KMS-11 (cell line): ENCODE data around the gene LRRC52.

Source experiments
- H2AFZ ChIP-seq: fragments of 200-600 bp; sonication (generic); 2 replicates; pipeline ENCODE4 v1.6.1; 2016; ENCODE audit warnings: antibody characterized with exemption, mixed run types, low read depth
- H3K27ac ChIP-seq: fragments of 200-600 bp; sonication (generic); 2 replicates; pipeline ENCODE4 v1.6.1; 2016; ENCODE audit warnings: mild to moderate bottlenecking, mixed run types
- H3K27me3 ChIP-seq: fragments of 200-600 bp; sonication (generic); 2 replicates; pipeline ENCODE4 v1.6.1; 2017; ENCODE audit warnings: mild to moderate bottlenecking, low read depth, mixed run types, moderate library complexity; ENCODE audit not compliant: insufficient read depth
- H3K36me3 ChIP-seq: fragments of 200-600 bp; sonication (generic); 2 replicates; pipeline ENCODE4 v1.6.1; 2017; ENCODE audit warnings: mild to moderate bottlenecking, mixed run types; ENCODE audit not compliant: insufficient read depth
- H3K4me1 ChIP-seq: fragments of 200-600 bp; sonication (generic); 2 replicates; pipeline ENCODE4 v1.6.1; 2016; ENCODE audit warnings: mild to moderate bottlenecking, low read depth, mixed run types; ENCODE audit not compliant: poor library complexity, severe bottlenecking
- H3K4me2 ChIP-seq: fragments of 200-600 bp; sonication (generic); 2 replicates; pipeline ENCODE4 v1.7.0; 2016; ENCODE audit warnings: mild to moderate bottlenecking, mixed run types
- H3K4me3 ChIP-seq: fragments of 200-600 bp; sonication (generic); IDR thresholded peaks from 2 replicates; pipeline ENCODE4 v1.6.1; 2017; ENCODE audit warnings: low read depth, low read length, mixed read lengths; ENCODE audit not compliant: insufficient read depth
- H3K79me2 ChIP-seq: fragments of 200-600 bp; sonication (generic); 2 replicates; pipeline ENCODE4 v1.6.1; 2016; ENCODE audit warnings: low read depth, mixed run types; ENCODE audit not compliant: insufficient read depth
- H3K9ac ChIP-seq: fragments of 200-600 bp; sonication (generic); 2 replicates; pipeline ENCODE4 v1.6.1; 2016; ENCODE audit warnings: mild to moderate bottlenecking, mixed run types
- H4K20me1 ChIP-seq: fragments of 200-600 bp; sonication (generic); 2 replicates; pipeline ENCODE4 v1.6.1; 2016; ENCODE audit warnings: mild to moderate bottlenecking, mixed run types; ENCODE audit not compliant: insufficient read depth
- CTCF ChIP-seq: fragments of 200-600 bp; sonication (generic); conservative IDR thresholded peaks from 2 replicates; pipeline ENCODE4 v1.6.1; 2017; ENCODE audit warnings: low read depth, mild to moderate bottlenecking, antibody characterized with exemption, low read length, moderate library complexity, mixed read lengths

Gene LRRC52

DNA sequence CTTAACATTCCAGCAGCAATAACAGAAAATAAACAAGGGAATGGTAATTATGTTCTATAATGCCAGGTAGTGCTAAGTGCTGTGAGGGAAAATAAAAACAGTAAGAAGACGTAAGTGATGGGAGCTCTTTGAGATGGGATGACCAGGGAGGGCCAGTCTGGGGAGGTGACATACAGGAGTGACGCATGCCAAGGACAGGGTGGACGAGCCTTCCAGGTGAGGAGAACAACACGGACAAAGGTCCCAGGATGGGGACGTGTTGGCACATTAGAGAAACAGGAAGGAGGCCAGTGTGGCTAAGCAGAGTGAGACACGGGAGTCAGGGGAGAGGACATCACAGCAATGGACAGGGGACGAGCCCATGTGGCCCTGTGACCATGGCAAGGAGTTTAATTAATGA, 11.7 kb upstream of the LRRC52 start:
- Histone ChIP-seq H3K9ac (no peak overlapping the region), H3K4me3 (no peak overlapping the region), H3K36me3 (no peaks in the 10 kb centered on the region), H3K27me3 (no peaks in the 10 kb centered on the region), H2AFZ (no peak overlapping the region), H3K4me2 (no peak overlapping the region), H4K20me1 (no peaks in the 10 kb centered on the region), H3K79me2 (no peaks in the 10 kb centered on the region), H3K27ac (no peak overlapping the region), H3K4me1 (no peaks in the 10 kb centered on the region)
- no peak for TF ChIP-seq CTCF

GRCh38 chr1:165533254-165533653, 10.5 kb upstream of the LRRC52 start:
- TF ChIP-seq CTCF, result no peak
- no peak overlapping the region for H2AFZ ChIP-seq
- no peaks in the 10 kb centered on the region for H4K20me1 ChIP-seq
- H3K27ac ChIP-seq, result no peak overlapping the region
- no peak overlapping the region for H3K4me3 ChIP-seq
- H3K9ac ChIP-seq, result no peak overlapping the region
- H3K4me2 ChIP-seq, result no peak overlapping the region
- H3K27me3 ChIP-seq, result no peaks in the 10 kb centered on the region
- H3K79me2 ChIP-seq, result no peaks in the 10 kb centered on the region
- H3K36me3 ChIP-seq, result no peaks in the 10 kb centered on the region
- no peaks in the 10 kb centered on the region for H3K4me1 ChIP-seq

- no peak overlapping the region for H2AFZ ChIP-seq
- no peaks in the 10 kb centered on the region for H3K27me3 ChIP-seq
- TF ChIP-seq CTCF, result no peak
- H4K20me1 ChIP-seq, result no peaks in the 10 kb centered on the region
- no peak overlapping the region for H3K27ac ChIP-seq
- no peak overlapping the region for H3K4me2 ChIP-seq
- H3K79me2 ChIP-seq, result no peaks in the 10 kb centered on the region
- no peaks in the 10 kb centered on the region for H3K4me1 ChIP-seq
- no peak overlapping the region for H3K9ac ChIP-seq
- H3K4me3 ChIP-seq, result no peak overlapping the region
- no peaks in the 10 kb centered on the region for H3K36me3 ChIP-seq
These were observed 7.8 kb upstream of the LRRC52 start for GRCh38 chr1:165536016-165536415.

GRCh38 chr1:165537356-165538109, 6.3 kb upstream of the LRRC52 start:
- no peak overlapping the region for H3K4me2 ChIP-seq
- no peaks in the 10 kb centered on the region for H4K20me1 ChIP-seq
- no peak overlapping the region for H3K27ac ChIP-seq
- TF ChIP-seq CTCF, result no peak
- no peaks in the 10 kb centered on the region for H3K36me3 ChIP-seq
- H2AFZ ChIP-seq, result no peak overlapping the region
- H3K27me3 ChIP-seq, result no peaks in the 10 kb centered on the region
- no peak overlapping the region for H3K9ac ChIP-seq
- no peaks in the 10 kb centered on the region for H3K79me2 ChIP-seq
- H3K4me1 ChIP-seq, result peaks cover 8% of the 10 kb centered on the region
- H3K4me3 ChIP-seq, result no peak overlapping the region
